Limb (tissue), 2 donors: Measurements from ENCODE around the gene ITPKA.
A peak's percentile ranks its signal among the peaks of the same experiment; 100 is the strongest.

Source experiments
- DNase-seq, 2 donors: peaks; one replicate each; pipeline ENCODE4 v3.0.0-alpha.2; 2016; ENCODE audit errors: extremely low spot score in 2 of 2

ITPKA gene

DNA sequence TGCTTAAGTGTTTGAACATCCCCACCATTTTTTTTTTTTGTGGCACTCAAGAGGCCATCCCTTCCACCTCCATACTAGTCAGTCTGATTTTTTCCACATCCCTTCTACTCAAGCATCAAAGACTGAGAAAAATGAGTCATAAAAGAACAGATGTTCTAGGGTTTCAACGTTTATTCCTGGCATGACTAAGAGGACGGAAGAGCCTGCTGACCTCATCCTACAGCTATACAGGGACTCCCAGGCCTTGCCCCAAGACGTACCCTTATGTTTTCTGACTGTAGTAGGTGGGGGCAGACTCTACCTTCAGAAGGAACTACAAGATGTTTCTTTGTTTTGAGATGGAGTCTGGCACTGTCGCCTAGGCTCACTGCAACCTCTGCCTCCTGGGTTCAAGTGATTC, 3.3 kb upstream of the ITPKA start:
- no peak for DNase-seq

DNA sequence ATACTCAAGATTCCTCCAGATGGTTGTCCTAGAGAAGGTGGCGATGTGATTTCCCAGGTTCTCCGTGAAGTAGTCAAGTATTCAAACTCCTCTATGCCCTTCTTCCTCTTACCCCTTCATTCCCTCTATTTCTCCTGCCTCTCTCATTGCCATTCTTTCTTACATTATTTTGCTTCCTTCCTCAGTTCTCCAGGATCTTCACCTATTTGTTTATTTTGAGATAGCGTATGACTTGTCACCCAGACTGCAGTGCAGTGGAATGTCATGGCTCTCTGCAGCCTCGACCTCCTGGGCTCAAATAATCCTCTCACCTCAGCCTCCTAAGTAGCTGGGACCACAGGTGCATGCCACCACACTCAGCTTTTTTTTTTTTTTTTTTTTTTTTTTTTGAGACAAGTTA, 1.8 kb upstream of the ITPKA start:
- DNase-seq, result no peak

DNA sequence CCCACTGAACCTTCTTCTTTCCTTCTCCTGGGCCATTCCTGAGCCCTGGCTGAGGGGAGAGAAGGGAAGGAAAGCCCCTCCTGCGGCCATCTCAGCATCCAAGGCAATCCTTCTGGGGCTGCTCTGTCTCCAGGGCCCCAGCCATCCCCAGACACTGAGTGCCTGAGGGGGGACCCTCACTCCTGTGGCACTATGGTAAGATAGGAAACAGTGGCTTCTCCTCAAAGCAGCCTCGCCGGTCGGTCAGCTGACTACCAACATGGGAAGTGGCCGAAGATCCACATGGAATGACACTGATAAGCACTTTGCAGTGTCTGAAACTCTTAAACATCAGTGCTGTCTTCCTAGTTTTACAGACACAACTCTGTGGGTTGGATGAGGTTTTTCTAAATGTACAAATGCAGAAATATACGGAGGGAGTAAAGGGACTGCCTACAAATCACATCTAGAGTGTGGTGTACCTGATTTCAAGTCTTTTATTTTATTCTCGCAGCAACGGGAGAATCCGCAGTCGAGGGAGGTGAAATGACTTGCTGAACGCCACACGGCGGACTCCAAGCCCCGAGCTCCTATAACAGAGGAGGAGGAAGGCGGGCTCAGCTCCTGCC, 973 bp upstream of the ITPKA start:
- DNase-seq, result peak in 1 of 2 donors; percentile 14

DNA sequence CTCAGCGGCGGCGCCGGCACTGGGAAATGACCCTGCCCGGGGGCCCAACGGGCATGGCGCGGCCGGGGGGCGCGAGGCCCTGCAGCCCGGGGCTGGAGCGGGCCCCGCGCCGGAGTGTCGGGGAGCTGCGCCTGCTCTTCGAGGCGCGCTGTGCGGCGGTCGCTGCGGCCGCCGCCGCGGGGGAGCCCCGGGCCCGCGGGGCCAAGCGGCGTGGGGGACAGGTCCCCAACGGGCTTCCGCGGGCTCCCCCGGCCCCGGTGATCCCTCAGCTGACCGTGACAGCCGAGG, 172 bp downstream of the ITPKA start:
- no peak for DNase-seq

DNA sequence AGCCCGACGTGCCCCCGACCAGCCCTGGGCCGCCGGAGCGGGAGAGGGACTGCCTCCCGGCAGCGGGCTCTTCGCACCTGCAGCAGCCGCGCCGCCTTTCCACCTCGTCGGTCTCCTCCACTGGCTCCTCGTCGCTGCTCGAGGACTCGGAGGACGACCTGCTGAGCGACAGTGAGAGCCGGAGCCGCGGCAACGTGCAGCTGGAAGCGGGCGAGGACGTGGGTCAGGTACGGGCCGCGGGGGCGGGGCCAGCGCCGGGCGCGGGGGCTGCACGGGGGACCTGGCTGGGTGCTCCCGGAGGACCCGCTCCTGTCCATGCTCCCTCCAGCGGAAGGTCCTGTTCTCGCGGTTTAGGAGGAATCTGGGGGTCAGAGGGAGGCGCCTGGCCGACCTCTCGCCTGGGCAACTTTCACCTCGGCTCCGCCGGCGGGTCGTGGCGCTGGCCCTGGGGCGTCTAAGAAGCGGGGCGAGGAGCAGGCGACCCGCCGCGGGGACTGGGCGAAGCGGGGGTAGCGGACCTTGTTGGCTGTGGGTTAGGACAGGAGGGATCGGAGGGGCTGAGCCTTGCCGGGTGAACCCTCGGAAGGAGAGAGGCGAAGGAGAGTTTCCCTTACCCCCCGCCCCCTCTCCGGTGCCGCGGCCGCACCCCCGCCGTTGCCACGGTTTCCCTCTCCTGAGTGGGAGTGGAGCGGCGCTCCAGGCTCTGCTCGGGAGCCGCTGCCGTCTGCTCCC, 682 bp downstream of the ITPKA start:
- peak in 1 of 2 donors; percentile 54 for DNase-seq

DNA sequence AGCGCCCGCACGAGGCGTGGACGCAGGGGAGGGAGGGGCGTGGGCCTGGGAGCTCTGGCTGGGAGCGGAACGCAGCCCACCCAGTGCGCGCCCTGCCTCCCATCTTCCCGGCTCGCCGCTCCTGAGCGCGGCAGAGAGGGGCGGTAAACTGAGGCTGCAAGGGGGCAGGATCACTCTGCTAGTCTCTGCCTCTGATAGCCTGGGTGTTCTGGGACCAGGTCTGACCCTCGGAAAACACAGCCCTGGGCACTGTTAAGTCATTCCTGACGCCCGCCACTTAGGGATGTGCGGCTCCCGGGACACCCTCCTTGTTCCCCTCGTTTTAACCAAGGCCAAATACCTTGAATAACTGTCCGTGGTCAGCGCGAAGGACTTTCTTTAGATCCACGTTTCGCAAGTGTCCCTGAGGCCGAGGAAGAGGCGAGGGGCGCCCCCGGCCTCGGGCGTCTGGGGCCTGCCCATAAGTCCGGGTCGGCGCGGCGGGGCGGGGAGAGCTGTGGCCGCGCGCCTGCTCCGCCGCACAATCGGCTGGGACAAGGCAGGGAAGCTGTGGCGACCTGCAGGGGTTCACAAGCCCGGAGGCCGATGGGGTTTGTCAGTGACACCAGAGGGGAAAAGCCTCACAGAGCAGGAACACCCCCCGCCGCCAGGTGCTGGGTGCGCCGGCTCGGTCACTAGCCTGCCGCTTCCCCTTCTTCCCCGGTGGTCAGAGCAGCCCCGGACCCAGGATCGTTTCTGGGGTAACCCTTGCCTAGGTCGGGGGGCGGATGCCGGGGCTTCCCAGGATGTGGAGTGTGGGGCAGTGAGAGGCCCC, 1.5 kb downstream of the ITPKA start:
- peak in 1 of 2 donors; percentile 45 for DNase-seq

DNA sequence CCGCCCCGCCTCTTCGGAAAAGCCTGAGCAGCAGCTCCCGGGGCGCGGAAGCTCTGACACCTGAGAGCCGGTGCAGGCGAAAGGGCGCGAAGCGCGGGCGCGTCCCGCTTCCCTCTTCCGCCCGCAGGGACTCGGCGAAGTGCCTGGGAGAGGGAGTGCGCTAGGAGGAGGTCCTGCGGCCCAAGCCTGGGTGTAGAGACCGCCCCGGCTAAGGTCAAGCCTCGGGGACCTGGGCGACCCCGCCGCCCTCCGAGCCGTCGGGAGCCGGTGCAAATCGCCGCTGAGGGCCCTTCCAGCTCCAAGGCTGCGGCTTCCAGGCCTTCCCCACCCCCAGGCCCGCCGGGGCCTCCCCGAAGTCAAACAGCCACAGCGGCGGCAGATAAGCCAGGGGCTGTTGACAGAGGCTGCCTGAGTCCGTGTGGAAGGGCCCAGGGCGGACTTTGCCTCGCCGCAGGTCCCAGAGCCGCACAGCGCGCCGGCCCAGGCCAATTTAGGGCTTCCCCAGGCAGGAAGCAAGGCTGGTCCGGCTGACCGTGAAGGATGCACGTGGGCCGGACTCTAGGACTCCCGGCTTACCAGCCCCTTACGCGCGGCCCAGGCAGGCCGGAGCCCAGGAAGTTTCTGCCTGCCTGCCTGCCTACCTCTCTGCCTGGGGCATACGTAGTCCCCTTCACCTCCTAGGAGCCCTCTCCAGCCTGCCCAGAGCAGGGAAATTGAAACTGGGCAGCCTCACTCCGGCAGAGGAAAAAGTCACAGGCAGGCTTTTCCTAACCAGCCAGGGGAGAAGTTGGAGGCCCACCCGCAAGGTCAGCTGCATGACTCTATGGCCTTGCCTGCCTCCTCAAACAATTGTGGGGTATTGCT, 2.3 kb downstream of the ITPKA start:
- no peak for DNase-seq

DNA sequence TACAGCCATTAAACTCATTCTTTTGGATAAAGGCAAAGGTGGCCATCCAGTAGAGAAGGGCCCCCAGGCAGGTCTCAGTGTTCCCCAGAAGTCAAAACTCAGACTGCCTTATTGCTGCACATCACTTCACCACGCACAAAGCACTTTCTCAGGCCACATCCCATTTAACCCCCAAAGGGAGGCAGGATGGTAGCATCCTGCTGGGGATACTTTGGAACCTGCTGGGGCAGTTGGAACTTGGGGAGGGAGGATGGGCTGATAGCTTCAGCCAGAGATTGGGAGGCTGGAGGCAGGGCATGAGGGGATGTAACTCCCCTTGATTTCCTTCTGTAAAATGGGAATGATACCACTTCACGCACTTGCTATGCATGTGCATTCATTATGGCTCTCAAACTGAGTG, 5.0 kb downstream of the ITPKA start:
- no peak for DNase-seq

DNA sequence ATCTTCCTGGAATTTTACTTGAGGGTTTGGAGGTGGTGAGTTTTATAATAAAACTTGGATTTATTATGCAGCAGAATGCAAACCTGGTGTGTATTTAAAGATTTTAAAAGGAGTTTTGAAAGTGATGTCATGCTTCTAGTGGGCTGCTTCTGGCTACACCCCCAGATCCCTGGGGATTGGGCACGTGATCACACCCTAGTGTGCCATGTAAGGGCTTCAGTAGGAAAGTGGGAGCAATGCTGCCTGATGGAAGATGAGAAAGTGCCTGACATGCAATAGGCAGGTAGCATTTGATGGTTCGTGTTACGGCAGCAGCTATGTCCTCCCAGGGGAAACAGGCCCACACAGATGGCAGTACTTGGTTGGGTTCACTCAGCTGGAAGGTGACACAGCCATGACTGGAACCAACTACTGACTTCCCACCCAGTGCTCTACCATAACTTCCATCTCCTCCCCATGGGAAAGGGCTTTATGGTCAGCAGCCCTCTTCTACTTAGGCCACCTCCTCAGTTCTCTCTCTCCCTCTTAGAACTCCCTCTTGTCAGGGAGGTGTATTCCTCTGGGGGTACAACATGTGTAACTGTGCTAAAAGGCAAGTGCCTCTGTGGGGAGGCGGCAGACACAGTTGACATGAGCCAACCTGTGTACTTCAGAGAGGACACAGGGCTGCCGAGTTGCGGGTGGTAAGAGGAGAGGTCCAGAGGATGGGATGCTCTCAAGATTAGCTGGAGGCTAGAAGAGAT, 5.6 kb downstream of the ITPKA start:
- peak in 1 of 2 donors; percentile 27 for DNase-seq

DNA sequence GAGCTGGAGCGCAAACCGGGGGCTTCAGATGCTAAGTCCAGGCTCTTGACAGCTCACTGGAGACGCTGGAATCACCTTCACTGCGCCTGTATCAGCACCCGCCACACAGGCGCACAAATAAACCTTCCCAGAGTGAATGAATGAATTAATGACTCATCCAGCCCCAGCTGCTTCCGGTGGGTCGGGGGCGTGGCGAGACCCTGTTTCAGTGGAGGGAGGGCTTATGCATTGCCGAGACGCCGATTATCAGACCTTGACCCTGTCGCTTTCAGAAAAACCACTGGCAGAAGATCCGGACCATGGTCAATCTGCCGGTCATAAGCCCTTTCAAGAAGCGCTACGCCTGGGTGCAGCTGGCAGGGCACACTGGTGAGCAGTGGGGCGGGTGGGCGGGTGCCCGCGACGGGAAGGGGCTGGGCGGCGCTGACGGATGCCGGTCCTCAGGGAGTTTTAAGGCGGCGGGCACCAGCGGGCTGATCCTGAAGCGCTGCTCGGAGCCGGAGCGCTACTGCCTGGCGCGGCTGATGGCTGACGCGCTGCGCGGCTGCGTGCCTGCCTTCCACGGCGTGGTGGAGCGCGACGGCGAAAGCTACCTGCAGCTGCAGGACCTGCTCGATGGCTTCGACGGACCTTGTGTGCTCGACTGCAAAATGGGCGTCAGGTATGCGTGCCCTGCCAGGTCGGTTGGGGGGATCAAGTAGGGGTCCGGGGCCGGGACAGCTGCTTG, 7.7 kb downstream of the ITPKA start:
- peak in 1 of 2 donors; percentile 54 for DNase-seq

DNA sequence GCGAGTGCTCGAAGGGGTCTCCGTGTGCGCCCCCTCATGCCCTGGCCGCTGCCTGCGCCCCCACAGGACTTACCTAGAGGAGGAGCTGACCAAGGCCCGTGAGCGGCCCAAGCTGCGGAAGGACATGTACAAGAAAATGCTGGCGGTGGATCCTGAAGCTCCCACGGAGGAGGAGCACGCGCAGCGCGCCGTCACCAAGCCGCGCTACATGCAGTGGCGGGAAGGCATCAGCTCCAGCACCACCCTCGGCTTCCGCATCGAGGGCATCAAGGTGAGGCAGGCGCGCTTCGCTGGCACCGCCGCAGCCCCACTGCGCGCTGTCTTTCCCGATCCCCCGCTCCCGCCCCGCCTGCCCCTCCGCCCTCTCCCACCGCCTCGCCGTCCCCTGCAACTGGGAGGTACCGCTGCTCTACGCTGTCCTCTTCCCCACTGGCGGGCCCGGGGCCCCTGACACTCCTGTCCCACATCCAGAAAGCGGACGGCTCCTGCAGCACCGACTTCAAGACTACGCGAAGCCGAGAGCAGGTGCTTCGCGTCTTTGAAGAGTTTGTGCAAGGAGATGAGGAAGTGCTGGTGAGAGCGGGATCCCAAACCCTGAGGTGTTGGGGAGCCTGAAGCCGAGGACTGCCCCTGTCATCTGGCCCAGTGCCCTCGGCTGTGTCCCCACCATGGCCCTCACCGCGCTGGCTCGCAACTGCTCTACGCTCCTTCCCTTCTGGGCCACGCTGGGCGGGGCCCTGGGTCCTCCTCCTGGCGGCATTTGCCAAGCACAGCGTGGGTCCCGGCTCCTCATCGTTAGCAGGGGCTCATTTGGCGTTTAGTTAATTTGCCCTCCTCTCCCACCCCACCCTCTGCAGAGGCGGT, 8.5 kb downstream of the ITPKA start:
- no peak for DNase-seq

DNA sequence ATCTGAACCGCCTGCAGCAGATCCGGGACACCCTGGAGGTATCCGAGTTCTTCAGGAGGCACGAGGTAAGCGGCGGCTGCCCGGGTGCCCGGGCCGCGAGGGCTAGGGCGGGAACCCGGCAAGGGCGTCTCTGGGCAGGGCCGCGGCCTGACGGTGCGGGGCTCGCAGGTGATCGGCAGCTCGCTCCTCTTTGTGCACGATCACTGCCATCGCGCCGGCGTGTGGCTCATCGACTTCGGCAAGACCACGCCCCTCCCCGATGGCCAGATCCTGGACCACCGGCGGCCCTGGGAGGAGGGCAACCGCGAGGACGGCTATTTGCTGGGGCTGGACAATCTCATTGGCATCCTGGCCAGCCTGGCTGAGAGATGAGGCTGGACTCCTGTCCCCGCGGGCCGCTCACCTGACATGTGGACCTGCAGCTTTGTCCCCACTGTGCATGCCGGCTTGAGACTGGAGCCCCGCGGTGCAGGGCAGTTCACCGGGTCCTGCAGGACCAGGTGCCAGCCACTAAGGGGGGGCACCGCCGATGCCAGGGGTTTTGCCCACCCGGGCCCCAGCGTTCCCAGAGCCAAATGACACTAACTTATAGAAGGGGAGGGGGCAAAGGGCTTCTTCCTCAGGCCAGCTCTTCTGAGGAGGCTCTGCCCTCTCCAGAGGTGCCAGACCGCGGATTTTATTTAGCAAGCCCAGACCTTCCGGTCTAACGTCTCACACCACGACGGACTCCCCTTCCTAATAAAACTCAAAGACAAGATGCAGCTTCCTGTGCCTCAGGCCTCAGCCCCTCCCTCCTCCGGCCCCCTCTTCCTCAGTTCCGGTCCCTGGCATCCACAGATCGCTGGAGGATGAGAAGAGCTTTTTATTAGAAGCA, 9.4 kb downstream of the ITPKA start:
- DNase-seq, result peak in 1 of 2 donors; percentile 48

DNA sequence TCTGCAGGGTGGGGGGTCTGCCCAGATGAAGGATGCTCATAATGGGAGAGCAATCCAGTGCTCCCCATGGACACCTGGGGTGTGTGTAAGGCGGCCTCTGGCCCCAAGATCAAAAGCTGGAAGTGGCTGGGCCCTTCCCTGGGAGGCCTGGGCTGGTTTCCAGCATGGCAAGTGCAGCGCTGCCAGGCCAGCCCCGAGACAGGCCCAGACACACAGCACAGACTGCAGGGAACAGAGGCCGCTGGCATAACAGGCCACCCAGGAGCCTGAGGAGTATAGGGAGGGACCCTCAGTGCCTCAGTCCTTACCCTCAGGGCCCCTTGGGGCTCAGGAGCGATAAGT, 10.0 kb downstream of the ITPKA start:
- DNase-seq, result no peak

DNA sequence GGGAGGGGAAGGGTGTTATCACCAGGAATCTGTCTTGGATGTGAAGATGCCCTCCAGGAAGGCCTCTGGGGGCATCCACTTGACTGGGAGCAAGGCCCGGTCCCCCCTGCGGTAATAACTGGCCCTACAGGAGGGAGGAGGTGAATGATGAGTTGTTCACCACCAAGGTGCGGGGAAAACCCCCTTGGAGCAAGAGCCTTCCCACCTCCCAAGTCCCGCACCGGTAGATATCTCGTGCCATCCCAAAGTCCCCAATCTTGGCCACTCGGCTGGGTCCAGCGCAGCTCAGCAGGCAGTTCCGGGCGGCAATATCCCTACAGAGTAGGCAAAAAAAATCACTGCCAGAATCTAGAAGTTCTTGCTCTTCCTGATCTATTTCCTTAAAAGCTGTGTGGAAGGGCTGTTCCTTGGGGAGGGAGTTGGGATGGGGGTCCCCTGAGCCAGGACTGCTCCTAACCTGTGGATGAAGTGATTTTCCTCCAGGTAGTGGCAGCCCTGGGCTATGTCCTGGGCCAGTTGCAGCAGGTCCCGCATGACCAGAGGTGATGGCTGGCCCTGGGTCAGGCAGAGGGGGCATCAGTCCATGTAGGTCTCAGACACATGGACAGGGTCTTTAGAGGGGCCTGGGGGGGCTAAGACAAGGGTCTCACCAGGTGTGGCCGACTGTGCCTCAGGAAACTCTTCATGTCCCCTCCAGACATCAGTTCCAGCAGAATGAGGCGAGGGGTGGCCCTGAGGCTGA, 11.2 kb downstream of the ITPKA start:
- no peak for DNase-seq

DNA sequence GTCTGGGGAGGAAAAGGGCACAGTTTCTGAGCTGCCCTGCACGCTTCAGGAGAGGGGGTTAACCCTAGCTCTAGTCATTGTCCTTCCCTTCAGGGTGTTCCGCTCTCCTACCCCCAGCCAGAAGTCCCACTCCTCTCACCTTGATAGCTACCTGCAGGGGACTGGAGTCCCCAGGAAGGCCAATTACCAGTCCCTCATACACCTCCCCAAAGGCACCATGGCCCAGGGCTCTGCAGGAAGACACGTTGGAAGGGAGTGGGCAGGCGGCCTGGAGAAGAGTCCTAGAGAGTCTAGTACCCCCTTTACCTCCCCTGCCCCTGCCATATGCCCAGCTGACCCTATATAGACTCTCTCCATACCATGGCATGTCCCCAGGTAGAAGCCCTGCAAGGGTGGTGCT, 12.1 kb downstream of the ITPKA start:
- DNase-seq, result no peak

DNA sequence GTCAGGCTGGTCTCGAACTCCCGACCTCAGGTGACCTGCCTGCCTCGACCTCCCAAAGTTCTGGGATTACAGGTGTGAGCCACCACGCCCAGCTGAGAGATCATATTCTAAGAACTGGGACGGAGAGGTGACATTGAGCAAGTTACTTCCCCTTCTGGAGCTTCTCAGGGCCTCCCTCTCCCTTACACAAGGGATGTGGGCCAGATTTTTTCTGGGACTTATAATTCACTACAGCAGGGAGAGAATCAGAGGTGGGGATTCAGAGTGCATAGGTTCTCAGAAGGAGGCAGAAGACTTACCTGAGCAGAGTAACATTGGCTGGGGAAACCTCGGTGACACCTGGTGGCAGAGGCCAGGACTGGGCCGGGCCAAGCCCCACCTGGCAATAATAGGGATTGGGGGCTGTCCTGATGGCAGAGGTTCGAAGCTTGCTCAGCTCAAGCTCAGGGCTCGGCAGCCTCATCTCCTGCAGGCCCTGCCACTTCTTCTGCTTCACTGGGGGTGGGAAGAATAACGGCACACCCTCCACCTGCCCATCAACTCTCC, 13.2 kb downstream of the ITPKA start:
- no peak for DNase-seq

DNA sequence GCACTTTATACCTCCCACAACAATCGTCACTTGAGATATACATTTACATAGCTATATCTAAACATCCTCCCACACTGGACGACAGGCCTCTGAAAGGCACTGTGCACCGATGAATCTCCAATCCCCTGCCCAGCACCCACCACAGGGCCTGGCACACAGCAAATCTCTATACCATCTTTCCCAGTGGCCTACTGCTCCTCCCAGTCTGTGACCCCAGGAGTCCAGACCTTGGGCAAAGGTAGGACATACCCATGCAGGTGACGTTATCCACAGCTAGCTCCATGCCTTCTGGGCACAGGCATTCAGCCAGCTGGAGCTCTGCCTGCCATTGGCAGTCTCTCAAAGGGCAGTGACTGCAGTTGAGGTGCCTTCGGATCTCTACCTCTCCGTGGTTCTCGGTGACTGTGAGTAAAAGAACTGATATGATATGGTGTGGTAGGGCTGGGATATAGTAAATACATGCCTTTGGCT, 14.2 kb downstream of the ITPKA start:
- DNase-seq, result no peak
